ENCODE results near the gene PLCZ1.
"Not testable (repeated sequence)": the region's sequence is repeated elsewhere in the genome, so short reads cannot be mapped to it uniquely, and the experiment has no call there.

The PLCZ1 gene
- long read RNA-seq = 0 reads

GRCh38 chr12:18737819-18738218 lies at the start of gene PLCZ1, which contains the start of gene CAPZA3:
Gene PLCZ1 (minus strand): TSS chr12:18738012. CDS start chr12:18737371, 641 bp downstream.
Gene CAPZA3 (plus strand): TSS chr12:18738119. CDS start chr12:18738269, 150 bp downstream.
- H3K4me3 ChIP-seq (replicated peaks; ENCODE audit: insufficient read depth, low read length) = no peak within 1 kb of the TSS
- H3K27ac ChIP-seq (replicated peaks) = no peak within 1 kb of the TSS
- no peak for TF ChIP-seq GABPA (IDR thresholded peaks at IDR 0.05; ENCODE audit: low read depth)
- no peak for TF ChIP-seq POLR2AphosphoS5 (IDR thresholded peaks at IDR 0.05; ENCODE audit: low read depth)
- TF ChIP-seq CTCF (IDR thresholded peaks at IDR 0.05; ENCODE audit: insufficient read depth, low read length) = no peak
- TF ChIP-seq REST (IDR thresholded peaks at IDR 0.05; ENCODE audit: insufficient replicate concordance, low read depth) = no peak
- TF ChIP-seq SPI1 (IDR thresholded peaks at IDR 0.05; ENCODE audit: borderline replicate concordance, low read depth) = no peak
- no peak for DNase-seq (ENCODE audit: low read depth in 1 of 2, low spot score in 1 of 2)
- H3K27me3 ChIP-seq (ENCODE audit: insufficient read depth, poor library complexity, severe bottlenecking) = no peaks in the 10 kb centered on the region

- DNase-seq (ENCODE audit: low read depth in 1 of 2, low spot score in 1 of 2); H3K4me3 ChIP-seq (replicated peaks; ENCODE audit: insufficient read depth, low read length); H3K27ac ChIP-seq (replicated peaks); H3K27me3 ChIP-seq (ENCODE audit: insufficient read depth, poor library complexity, severe bottlenecking): not testable (repeated sequence)
These were observed 47.7 kb upstream of the PLCZ1 start for GRCh38 chr12:18785465-18785864.

GRCh38 chr12:18782827-18783226 lies 45.0 kb upstream of the PLCZ1 start:
- Histone ChIP-seq H3K27ac (replicated peaks) (no peak overlapping the region), H3K4me3 (replicated peaks; ENCODE audit: insufficient read depth, low read length) (no peak overlapping the region), H3K27me3 (ENCODE audit: insufficient read depth, poor library complexity, severe bottlenecking) (no peaks in the 10 kb centered on the region)
- no peak for DNase-seq (ENCODE audit: low read depth in 1 of 2, low spot score in 1 of 2)
- peak; percentile 84 for TF ChIP-seq REST (IDR thresholded peaks at IDR 0.05; ENCODE audit: insufficient replicate concordance, low read depth)
- no peak for TF ChIP-seq POLR2AphosphoS5 (IDR thresholded peaks at IDR 0.05; ENCODE audit: low read depth)

GRCh38 chr12:18766479-18766878 lies 28.7 kb upstream of the PLCZ1 start:
- DNase-seq (ENCODE audit: low read depth in 1 of 2, low spot score in 1 of 2); H3K27ac ChIP-seq (replicated peaks); H3K4me3 ChIP-seq (replicated peaks; ENCODE audit: insufficient read depth, low read length); H3K27me3 ChIP-seq (ENCODE audit: insufficient read depth, poor library complexity, severe bottlenecking): not testable (repeated sequence)

- Histone ChIP-seq H3K27me3 (ENCODE audit: insufficient read depth, poor library complexity, severe bottlenecking) (no peaks in the 10 kb centered on the region), H3K27ac (replicated peaks) (no peak overlapping the region), H3K4me3 (replicated peaks; ENCODE audit: insufficient read depth, low read length) (no peak overlapping the region)
- TF ChIP-seq CTCF (IDR thresholded peaks at IDR 0.05; ENCODE audit: insufficient read depth, low read length) (no peak), GABPA (IDR thresholded peaks at IDR 0.05; ENCODE audit: low read depth) (no peak), REST (IDR thresholded peaks at IDR 0.05; ENCODE audit: insufficient replicate concordance, low read depth) (no peak), SPI1 (IDR thresholded peaks at IDR 0.05; ENCODE audit: borderline replicate concordance, low read depth) (no peak), POLR2AphosphoS5 (IDR thresholded peaks at IDR 0.05; ENCODE audit: low read depth) (no peak)
- no peak for DNase-seq (ENCODE audit: low read depth in 1 of 2, low spot score in 1 of 2)
These were observed 17.5 kb upstream of the PLCZ1 start for GRCh38 chr12:18755341-18755740.
